K562 (cell line): ENCODE data around the gene WRAP53. TPM values are rescaled to one million over a fixed set of nuclear protein-coding genes. Genes with fewer than 3 reads are reported as not detected.

ENCODE experiments used
- AFF4 ChIP-seq: sonication (generic); formaldehyde crosslinking; IDR thresholded peaks from 2 replicates; pipeline ENCODE4 v1.8.0; 2023; ENCODE audit warnings: mild to moderate bottlenecking, missing genetic modification reagents
- ARID1B ChIP-seq: fragments of 450-650 bp; IDR thresholded peaks from 2 replicates; pipeline ENCODE4 v1.6.1; 2016; ENCODE audit warnings: antibody characterized with exemption, mild to moderate bottlenecking, inconsistent platforms
- CBFA2T2 ChIP-seq: fragments of 450-650 bp; conservative IDR thresholded peaks from 2 replicates; pipeline ENCODE4 v1.6.1; 2017; ENCODE audit warnings: mild to moderate bottlenecking
- CBX8 ChIP-seq: fragments of 200-600 bp; sonication (generic); IDR thresholded peaks from 2 replicates; pipeline ENCODE4 v1.6.1; 2012; ENCODE audit warnings: borderline replicate concordance, mixed run types, low read depth, mild to moderate bottlenecking, moderate library complexity, mixed read lengths, low read length, control low read depth, inconsistent platforms; ENCODE audit not compliant: poor library complexity, severe bottlenecking; ENCODE audit errors: extremely low read depth
- CC2D1A ChIP-seq: fragments of 450-650 bp; IDR thresholded peaks from 2 replicates; pipeline ENCODE4 v1.6.1; 2017; ENCODE audit warnings: mild to moderate bottlenecking
- DNMT1 ChIP-seq: fragments of 450-650 bp; IDR thresholded peaks from 2 replicates; pipeline ENCODE4 v1.6.1; 2016; ENCODE audit warnings: antibody characterized with exemption, mild to moderate bottlenecking
- FOXJ3 ChIP-seq: sonication (generic); formaldehyde crosslinking; IDR thresholded peaks from 2 replicates; pipeline ENCODE4 v1.4.0; 2020; ENCODE audit warnings: mild to moderate bottlenecking, missing genetic modification reagents
- FOXK2 ChIP-seq, 2 experiments: fragments of 450-650 bp; IDR thresholded peaks in 1 of 2; conservative IDR thresholded peaks in 1 of 2; 2 replicates each; pipeline ENCODE4 v1.6.1; 2016; ENCODE audit warnings: low read depth in 2 of 2, mild to moderate bottlenecking in 1 of 2
- GTF2F1 ChIP-seq: IDR thresholded peaks from 2 replicates; pipeline ENCODE4 v1.6.1; 2011; ENCODE audit warnings: low read depth, low read length, improper control_type of control experiment
- NCOA4 ChIP-seq: fragments of 450-650 bp; IDR thresholded peaks from 2 replicates; pipeline ENCODE4 v1.6.1; 2018; ENCODE audit warnings: mild to moderate bottlenecking; ENCODE audit not compliant: partially characterized antibody
- NKRF ChIP-seq: fragments of 450-650 bp; IDR thresholded peaks from 2 replicates; pipeline ENCODE4 v1.6.1; 2016; ENCODE audit warnings: borderline replicate concordance
- PRPF4 ChIP-seq: fragments of 200-400 bp; formaldehyde crosslinking; IDR thresholded peaks from one replicate; pipeline ENCODE4 v1.6.1; 2017; ENCODE audit warnings: low read length, low read depth, mild to moderate bottlenecking; ENCODE audit not compliant: insufficient read depth, poor library complexity, severe bottlenecking
- PYGO2 ChIP-seq: fragments of 450-650 bp; IDR thresholded peaks from 2 replicates; pipeline ENCODE4 v1.6.1; 2016; ENCODE audit warnings: mild to moderate bottlenecking, missing genetic modification characterization, moderate library complexity, missing compliant biosample characterization
- RFX1 ChIP-seq: fragments of 450-650 bp; IDR thresholded peaks from 2 replicates; pipeline ENCODE4 v1.6.1; 2016; ENCODE audit warnings: mild to moderate bottlenecking, moderate library complexity
- TAF15 ChIP-seq: fragments of 200-400 bp; formaldehyde crosslinking; IDR thresholded peaks from 2 replicates; pipeline ENCODE4 v1.6.1; 2017; ENCODE audit warnings: mild to moderate bottlenecking, low read depth, low read length, moderate library complexity
- THAP12 ChIP-seq: fragments of 250-450 bp; sonication (Bioruptor Pico); IDR thresholded peaks from 2 replicates; pipeline ENCODE4 v1.9.0; 2021; ENCODE audit warnings: mild to moderate bottlenecking, inconsistent platforms
- U2AF2 ChIP-seq: fragments of 200-400 bp; formaldehyde crosslinking; optimal IDR thresholded peaks from 2 replicates; pipeline ENCODE3; 2017; ENCODE audit warnings: low read depth, mild to moderate bottlenecking, low read length
- ZNF134 ChIP-seq: fragments of 250-450 bp; sonication (Bioruptor Pico); conservative IDR thresholded peaks from 2 replicates; pipeline ENCODE4 v1.4.0; 2020
- ZNF41 ChIP-seq: fragments of 250-450 bp; sonication (Bioruptor Pico); conservative IDR thresholded peaks from 2 replicates; pipeline ENCODE4 v1.4.0; 2020; ENCODE audit warnings: mild to moderate bottlenecking
- ZNF589 ChIP-seq: fragments of 200-800 bp; sonication (Bioruptor generic); IDR thresholded peaks from 2 replicates; pipeline ENCODE4 v1.6.1; 2016; ENCODE audit warnings: low read depth, missing genetic modification characterization, missing compliant biosample characterization
- polyA plus RNA-seq, 8 experiments: library from polyadenylated mRNA; depleted of rRNA in 4 of 8; stranded (reverse) in 5 of 8; unstranded in 3 of 8; fragments of >200 nt; fragmentation: Nextera tagmentation in 2 of 8; fragmentation: Illumina TruSeq in 1 of 8; extraction: Ambion mirVana in 2 of 8; extraction: Trizol in 1 of 8; gene quantifications; 2 replicates each; pipeline versions ENCODE4 v1.2.1 to v1.2.3, GENCODE V29; 2011 to 2014; ENCODE audit warnings: inconsistent platforms in 1 of 8, missing spikeins in 1 of 8
- total RNA-seq, 7 experiments: library from RNA; depleted of rRNA in 6 of 7; stranded (reverse); fragments of >200 nt in 6 of 7; fragmentation: Illumina TruSeq in 2 of 7; extraction: Trizol in 2 of 7; gene quantifications; 2 replicates each; pipeline versions ENCODE4 v1.2.1 to v1.2.3, GENCODE V29; 2011 to 2021; ENCODE audit warnings: low replicate concordance in 1 of 7

The WRAP53 gene
- total and polyA plus RNA-seq, 9 of the 15 experiments (the other 6 are each of a cell fraction or from before 2014, with no cell fraction given) = 0.72 to 18.2 (median 13.4) TPM

- no peak for TF ChIP-seq CBX8
- TF ChIP-seq AFF4 = no peak
- TF ChIP-seq ZNF41 (CRISPR knock-in tag) = no peak
- TF ChIP-seq TAF15 = no peak
- TF ChIP-seq ZNF134 = no peak
- no peak for TF ChIP-seq ZNF589 (CRISPR knock-in tag)
- no peak for TF ChIP-seq PRPF4
- TF ChIP-seq CBFA2T2 = no peak
- TF ChIP-seq NKRF = no peak; the same call in 1 of the 2 replicates
- no peak for TF ChIP-seq GTF2F1
- TF ChIP-seq RFX1 = peak; percentile 70
- 0 out of 2 replicates have a peak, but pooled peaks have one; percentile 17 for TF ChIP-seq ARID1B
- no peak for TF ChIP-seq CC2D1A
- no peak for TF ChIP-seq FOXJ3
- TF ChIP-seq U2AF2 = no peak
- no peak for TF ChIP-seq DNMT1
- no peak for TF ChIP-seq THAP12 (CRISPR knock-in tag)
- TF ChIP-seq FOXK2 (conservative IDR thresholded peaks at IDR 0.05 in 1 of 2, IDR thresholded peaks at IDR 0.05 in 1 of 2; ENCODE audit: low read depth in 2 of 2) = no peak
- no peak for TF ChIP-seq NCOA4
- no peak for TF ChIP-seq PYGO2 (tag)
Measured at GRCh38 chr17:7687908-7688807, at the start of gene WRAP53 (continued).
